Head of caudate nucleus (tissue), 42 donors: ENCODE results near the gene DNMT3A.
A peak's percentile ranks its signal among the peaks of the same experiment; 100 is the strongest.

Experiments used
- DNase-seq, 42 donors: peaks; one replicate each; pipeline versions ENCODE4 v3.0.0 to v3.0.0-alpha.2; 2020 to 2021; ENCODE audit warnings: mixed read lengths in 7 of 42
- intact Hi-C: fragments of 100-400 bp; cut with DNase I; formaldehyde crosslinking; loops from one replicate; pipeline ENCODE4 v1.15.0; 2022

Gene DNMT3A

DNA sequence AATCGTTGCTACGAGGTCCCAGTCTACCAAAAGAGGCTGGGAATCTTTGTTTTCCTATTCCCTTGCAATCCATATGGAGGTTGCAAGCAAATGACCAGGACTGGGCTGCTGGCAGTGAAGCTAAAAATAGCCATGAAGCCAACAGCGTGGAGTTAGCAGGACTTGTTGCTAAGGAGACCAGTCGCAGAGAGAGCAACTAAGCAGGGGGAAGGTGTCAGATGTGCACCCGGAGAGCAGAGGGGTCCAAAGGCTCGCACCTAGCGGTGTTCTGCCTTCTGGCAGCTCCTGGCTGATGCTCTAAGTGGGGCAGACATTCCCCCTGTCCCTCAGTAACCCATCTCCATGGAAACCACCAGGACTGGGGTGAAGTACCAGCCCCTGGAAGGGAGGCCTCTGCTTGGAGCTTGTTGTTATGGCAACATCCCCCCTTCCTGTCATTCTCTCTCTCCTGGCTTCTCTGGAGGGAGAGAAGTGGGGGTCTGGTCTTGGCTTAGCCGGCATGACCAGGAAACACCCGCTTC is 84.6 kb downstream of the DNMT3A start:
- intact Hi-C loops, result no loop called here

GRCh38 chr2:25256488-25256875 is 85.2 kb downstream of the DNMT3A start:
- intact Hi-C loops, result no loop called here
- no peak for DNase-seq

More for the DNA sequence above, 84.6 kb downstream of the DNMT3A start:
- peak in 7 of 42 donors; percentile 17 to 61 (median 53) for DNase-seq

- peak; percentile 52 to 92 (median 75) for DNase-seq
- intact Hi-C loops, result no loop called here
These were observed 85.8 kb downstream of the DNMT3A start for GRCh38 chr2:25255745-25256487.

DNA sequence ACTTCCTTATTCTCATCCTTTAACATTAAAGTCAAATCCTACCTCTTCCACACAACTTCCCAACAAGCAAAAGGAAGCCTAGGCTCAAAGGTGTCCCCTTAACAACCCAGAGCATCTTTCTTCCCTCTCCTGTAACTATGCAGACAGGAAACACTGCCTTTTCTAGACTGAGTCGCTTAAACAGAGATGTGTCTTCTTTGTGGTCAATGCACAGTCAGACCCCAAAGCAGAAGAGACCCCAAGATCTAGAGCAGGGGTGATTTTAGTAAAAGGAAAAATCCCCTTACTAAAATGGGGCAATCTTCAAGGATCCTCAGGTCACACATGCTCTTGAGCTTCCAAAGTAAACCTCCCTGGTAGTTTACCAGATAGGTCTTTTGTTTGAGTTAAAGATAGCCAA is 86.8 kb downstream of the DNMT3A start:
- no peak for DNase-seq
- intact Hi-C loops, result no loop called here

GRCh38 chr2:25253153-25253626 is 88.5 kb downstream of the DNMT3A start:
- no peak for DNase-seq
- intact Hi-C loops, result no loop called here

GRCh38 chr2:25252291-25253152 is 89.2 kb downstream of the DNMT3A start:
- peak in 26 of 42 donors; percentile 29 to 75 (median 56) for DNase-seq
- intact Hi-C loops, result no loop called here

GRCh38 chr2:25251422-25252273 is 90.1 kb downstream of the DNMT3A start:
- intact Hi-C loops, result no loop called here
- DNase-seq, result peak in 28 of 42 donors; percentile 31 to 73 (median 54)

GRCh38 chr2:25251071-25251421 is 90.7 kb downstream of the DNMT3A start:
- no peak for DNase-seq
- intact Hi-C loops, result no loop called here

GRCh38 chr2:25250331-25251070 is 91.2 kb downstream of the DNMT3A start:
- DNase-seq, result peak; percentile 52 to 96 (median 82)
- intact Hi-C loops, result no loop called here

- intact Hi-C loops, result no loop called here
These were observed 91.9 kb downstream of the DNMT3A start for GRCh38 chr2:25249785-25250184.

GRCh38 chr2:25247792-25248512 is 93.8 kb downstream of the DNMT3A start:
- DNase-seq, result no peak
- intact Hi-C loops, result no loop called here

More at GRCh38 chr2:25249785-25250184, 91.9 kb downstream of the DNMT3A start:
- no peak for DNase-seq

DNA sequence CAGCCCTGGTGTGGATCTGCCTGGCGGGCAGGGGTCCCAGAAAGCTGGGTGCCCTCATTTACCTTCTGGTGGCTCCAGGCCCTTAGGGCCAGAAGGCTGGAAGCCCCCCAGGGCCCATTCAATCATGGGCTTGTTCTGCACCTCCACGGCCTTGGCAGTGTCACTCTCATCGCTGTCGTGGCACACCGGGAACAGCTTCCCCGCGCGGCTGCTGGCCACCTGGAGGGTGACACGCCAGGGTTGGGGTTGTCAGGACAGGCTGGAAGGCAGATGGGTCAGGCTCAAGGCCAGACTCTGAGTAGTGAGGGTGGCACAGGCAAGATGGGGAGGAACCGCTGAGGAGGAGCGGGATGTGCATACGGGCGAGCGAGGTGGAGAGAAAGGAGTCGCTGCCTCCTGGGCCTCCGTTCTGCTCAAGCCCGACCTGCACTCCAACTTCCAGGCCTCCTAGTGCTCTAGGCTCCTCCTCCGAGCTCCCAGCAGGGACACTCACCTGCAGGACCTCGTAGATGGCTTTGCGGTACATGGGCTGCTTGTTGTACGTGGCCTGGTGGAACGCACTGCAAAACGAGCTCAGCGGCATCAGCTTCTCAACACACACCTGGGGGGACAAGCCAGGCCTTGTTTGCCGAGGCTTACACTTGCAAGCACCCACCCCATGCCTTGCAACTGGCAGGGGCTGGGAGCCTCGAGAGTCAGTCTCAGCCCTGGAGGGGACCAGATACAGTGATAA is 95.0 kb downstream of the DNMT3A start:
- intact Hi-C loops, result no loop called here
- no peak for DNase-seq

GRCh38 chr2:25246001-25246400 is 95.7 kb downstream of the DNMT3A start:
- intact Hi-C loops, result no loop called here

DNA sequence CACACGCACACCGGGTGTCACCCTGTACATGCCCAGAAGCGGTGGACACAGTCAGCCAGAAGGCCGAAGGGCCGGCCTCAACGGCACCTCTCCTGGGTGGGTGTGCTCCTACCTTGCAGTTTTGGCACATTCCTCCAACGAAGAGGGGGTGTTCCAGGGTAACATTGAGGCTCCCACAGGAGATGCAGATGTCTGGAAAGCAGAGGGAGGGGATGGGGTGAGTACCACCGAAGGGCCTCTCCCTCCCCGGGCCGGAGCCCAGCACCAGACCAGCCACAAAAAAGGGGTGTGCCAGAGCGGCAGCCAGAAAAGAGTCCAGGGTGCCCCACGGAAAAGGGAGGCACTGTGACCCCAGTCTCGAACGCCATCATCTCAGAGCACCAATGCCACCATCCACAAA is 96.6 kb downstream of the DNMT3A start:
- intact Hi-C loops, result no loop called here
- no peak for DNase-seq

More at GRCh38 chr2:25246001-25246400, 95.7 kb downstream of the DNMT3A start:
- no peak for DNase-seq

DNA sequence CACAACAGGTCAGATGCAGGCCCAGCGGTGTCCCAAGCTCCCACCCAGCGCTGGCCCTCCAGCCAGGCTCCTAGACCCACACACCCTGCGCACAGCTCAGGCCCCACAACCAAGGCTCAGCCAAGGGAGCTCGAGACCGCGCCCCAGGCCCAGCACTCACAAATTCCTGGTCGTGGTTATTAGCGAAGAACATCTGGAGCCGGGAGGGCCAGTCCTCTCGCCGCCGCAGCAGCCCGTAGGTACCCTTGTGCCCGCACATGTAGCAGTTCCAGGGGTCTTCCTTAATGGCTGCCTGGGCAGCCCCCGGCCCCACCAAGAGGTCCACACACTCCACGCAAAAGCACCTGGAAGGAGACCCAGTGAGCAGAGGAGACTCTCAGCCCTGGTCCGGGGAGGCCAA is 97.7 kb downstream of the DNMT3A start:
- intact Hi-C loops, result no loop called here
- DNase-seq, result no peak

- DNase-seq, result no peak
- intact Hi-C loops, result no loop called here
These were observed 100.3 kb downstream of the DNMT3A start for GRCh38 chr2:25241452-25241851.

- DNase-seq, result no peak
- intact Hi-C loops, result no loop called here
These were observed 101.1 kb downstream of the DNMT3A start for GRCh38 chr2:25240636-25241035.
